CD4-positive, alpha-beta T cell treated with Interleukin-4 for 4 hours (primary cell): Measurements from ENCODE around the gene PDE8B.
"Not testable (repeated sequence)": the region's sequence is repeated elsewhere in the genome, so short reads cannot be mapped to it uniquely, and the experiment has no call there.

Source experiments
- DNase-seq: peaks from one replicate; pipeline ENCODE4 v3.0.0-alpha.2; 2020

The PDE8B gene

GRCh38 chr5:77454123-77454522 lies 243.6 kb downstream of the PDE8B start:
- DNase-seq, result no peak

- DNase-seq, result no peak
These were observed 250.8 kb downstream of the PDE8B start for GRCh38 chr5:77461287-77461686.

GRCh38 chr5:77463905-77464304 lies 253.4 kb downstream of the PDE8B start:
- DNase-seq, result no peak

GRCh38 chr5:77468875-77469274 lies 258.4 kb downstream of the PDE8B start:
- not testable (repeated sequence) for DNase-seq

- DNase-seq, result not testable (repeated sequence)
These were observed 264.6 kb downstream of the PDE8B start for GRCh38 chr5:77475041-77475440.
